Thoracic aorta endothelial cell (primary cell): ENCODE data around the gene GRIN3A. TPM values are rescaled to one million over a fixed set of nuclear protein-coding genes. Genes with fewer than 3 reads are reported as not detected.

Experiments used
- total RNA-seq: library from RNA; depleted of rRNA; stranded (reverse); fragments of >200 nt; gene quantifications from 2 replicates; pipeline ENCODE4 v1.2.3, GENCODE V29; 2012

GRIN3A gene
- not detected in 2 replicates for total RNA-seq

DNA sequence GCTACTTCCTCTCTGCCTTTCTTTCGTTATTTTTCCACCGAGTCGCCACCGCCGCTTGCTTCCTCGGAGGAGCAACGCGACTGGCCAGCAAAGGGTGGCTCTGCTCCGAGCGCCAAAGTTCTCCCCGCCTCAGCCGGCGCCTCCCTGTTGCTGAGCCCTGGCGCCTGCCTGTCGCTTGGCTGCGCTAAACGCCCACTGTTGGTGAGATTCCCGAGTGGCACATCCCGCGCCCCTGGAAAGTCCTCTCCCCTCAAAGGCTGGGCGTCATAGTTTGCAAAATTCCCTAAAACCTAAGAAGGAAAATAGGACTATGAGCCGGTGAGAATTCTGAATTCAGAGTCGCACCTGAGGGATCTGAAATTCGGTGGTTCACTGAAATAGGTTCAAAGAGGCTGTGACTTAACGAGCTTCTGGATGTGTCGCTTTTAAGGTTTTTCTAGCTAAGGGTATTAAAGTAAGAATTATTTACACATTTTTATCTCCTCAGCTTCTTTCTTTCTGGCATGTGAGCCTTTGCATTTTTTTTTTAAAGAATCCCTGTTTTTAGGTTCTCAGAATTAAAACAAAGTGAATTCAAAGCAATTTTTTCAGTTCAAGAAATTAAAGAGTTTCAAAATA, at the start of gene GRIN3A:
GRIN3A (minus strand) TSS at position 82 of the 618 bp plus-strand sequence. CDS start 668 bp downstream, outside the sequence.

DNA sequence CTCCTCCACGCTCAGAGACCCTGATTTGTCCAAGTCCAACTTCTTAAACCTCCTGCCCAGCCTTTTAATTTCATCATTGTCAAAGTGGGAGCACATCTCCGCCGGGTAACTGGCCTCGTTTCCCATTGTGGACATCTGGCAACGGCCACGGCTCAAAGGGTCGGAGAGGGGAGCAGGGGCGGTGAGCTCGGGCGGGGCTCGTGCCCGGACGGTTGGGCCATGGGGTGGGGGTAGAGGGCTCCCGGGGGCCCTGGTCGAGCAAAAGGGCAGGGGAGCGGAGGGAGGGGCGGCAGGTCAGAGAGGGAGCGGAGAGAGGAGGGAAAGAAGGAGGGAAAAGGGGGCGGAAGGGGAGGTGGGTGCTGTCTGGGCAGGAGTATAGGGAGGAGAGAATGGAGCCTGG, 143.7 kb downstream of the GRIN3A start, which contains the start of gene PPP3R2:
PPP3R2 (minus strand) TSS at position 174 of the 400 bp plus-strand sequence; CDS start at position 126, 48 bp downstream.

DNA sequence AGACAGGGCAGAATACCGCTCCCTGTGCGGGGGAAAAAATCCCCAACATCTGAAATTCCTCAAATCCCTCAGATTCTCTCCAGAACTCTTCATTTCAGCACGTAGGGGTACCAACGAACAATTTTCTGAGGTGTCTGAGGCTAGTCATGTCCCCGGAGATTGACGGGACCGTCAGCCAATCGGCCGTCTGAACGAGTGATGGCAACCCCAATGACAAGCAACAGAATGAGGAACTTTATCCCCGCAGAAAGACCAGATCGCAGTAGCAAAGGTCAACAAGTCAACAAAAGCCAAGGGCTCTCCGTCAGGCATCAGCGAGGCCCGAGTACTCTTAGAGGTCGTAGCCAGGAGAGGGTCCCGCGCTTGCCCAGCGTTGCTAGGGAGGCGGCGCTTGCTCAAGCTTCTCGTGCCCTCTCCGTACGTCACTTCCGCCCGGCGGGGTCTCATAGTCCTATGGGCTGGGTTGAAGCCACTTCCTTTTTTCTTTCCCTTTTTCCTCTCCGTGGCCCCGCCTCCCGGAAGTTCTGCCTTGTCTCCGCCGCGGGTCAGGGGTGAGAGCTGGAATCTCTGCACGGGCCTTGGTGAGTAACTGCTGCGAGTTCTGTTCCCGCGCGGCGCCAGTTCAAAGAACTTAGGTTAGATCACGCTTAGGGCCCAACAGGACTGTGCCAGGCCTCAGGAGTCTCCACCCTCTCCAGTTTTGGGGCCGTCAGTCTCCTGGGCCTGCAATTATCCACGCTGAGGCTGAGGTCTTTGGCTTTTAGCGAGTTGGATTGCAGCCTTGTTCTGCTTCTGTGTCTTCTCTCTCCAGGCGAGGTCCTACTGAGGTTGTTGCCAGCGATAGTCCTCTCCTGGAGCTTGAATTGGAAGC, 204.9 kb downstream of the GRIN3A start, which contains the start of gene RNF20:
RNF20 (plus strand) TSS at position 520 of the 871 bp plus-strand sequence. CDS start 1,571 bp downstream, outside the sequence.

Other genes starting within 250 kb of the GRIN3A start
- 24.3 and 25.7 TPM in 2 replicates for gene RNF20, start 204.8 kb downstream of the GRIN3A start, total RNA-seq
- gene PPP3R2, start 143.7 kb downstream of the GRIN3A start, total RNA-seq, result not detected in 2 replicates